Adrenal gland (tissue), 12 donors: ENCODE results near the gene RPL39. TPM values are rescaled to one million over a fixed set of nuclear protein-coding genes. Genes with fewer than 3 reads are reported as not detected.

Experiments
- DNase-seq, 7 donors: peaks; one replicate each; pipeline ENCODE4 v3.0.0-alpha.2; 2019 to 2020
- H3K27ac ChIP-seq, 5 donors: fragments of 200-600 bp; sonication (generic) in 4 of 5; 1 replicate in 3 of 5; 2 replicates in 2 of 5; pipeline versions ENCODE4 v1.5.1 to v1.8.0; 2016 to 2020; ENCODE audit warnings: mild to moderate bottlenecking in 1 of 5
- H3K27me3 ChIP-seq: fragments of 200-600 bp; 2 replicates; pipeline ENCODE4 v1.8.0; 2021
- H3K36me3 ChIP-seq, 2 donors: fragments of 200-600 bp; replicated peaks in 1 of 2; 1 replicate in 1 of 2; 2 replicates in 1 of 2; pipeline versions ENCODE4 v1.5.1 to v1.8.0; 2018 to 2022
- H3K4me1 ChIP-seq, 2 donors: fragments of 200-600 bp; replicated peaks in 1 of 2; 1 replicate in 1 of 2; 2 replicates in 1 of 2; pipeline versions ENCODE4 v1.5.1 to v1.8.0; 2018 to 2021
- H3K4me3 ChIP-seq, 4 donors: fragments of 200-600 bp; sonication (generic) in 3 of 4; one replicate each; pipeline ENCODE4 v1.5.1; 2016 to 2018
- H3K9me3 ChIP-seq, 3 donors: fragments of 200-600 bp; sonication (generic) in 1 of 3; replicated peaks in 1 of 3; 1 replicate in 2 of 3; 2 replicates in 1 of 3; pipeline versions ENCODE4 v1.5.1 to v1.8.0; 2016 to 2021
- POLR2A ChIP-seq, 2 donors: fragments of 450-650 bp; IDR thresholded peaks; one replicate each; pipeline ENCODE4 v1.6.1; 2017; ENCODE audit warnings: antibody characterized with exemption in 2 of 2, mild to moderate bottlenecking in 2 of 2, moderate library complexity in 1 of 2
- WGBS, 4 donors: extraction: QIAGEN DNeasy Blood & Tissue Kit in 2 of 4; methylation state at CpG; one replicate each; pipeline versions ENCODE4 v1.1.5 to v1.1.7; 2013 to 2017; 5-methylcytosine and 5-hydroxymethylcytosine counted together
- intact Hi-C, 2 donors: fragments of 100-400 bp; cut with DNase I; formaldehyde crosslinking; loops; one replicate each; pipeline versions ENCODE4 v1.14.1 to v1.15.0; 2022 to 2023
- polyA plus RNA-seq, 3 donors: library from polyadenylated mRNA; stranded (reverse); fragments of 200-250 nt in 2 of 3; fragments of 350-450 nt in 1 of 3; fragmentation: Illumina TruSeq in 1 of 3; extraction: RNeasy Lipid Tissue Mini Kit (QIAGEN cat#74804) in 1 of 3; gene quantifications; one replicate each; pipeline ENCODE4 v1.2.3, GENCODE V29; 2013 to 2014
- total RNA-seq, 9 donors: library from RNA; depleted of rRNA in 4 of 9; stranded (reverse); fragments of >200 nt in 4 of 9; fragments of 120-200 nt in 1 of 9; fragmentation: NEBNext Ultra II Directional in 1 of 9; extraction: Animal tissue kit (Norgen Biotek cat#: 25700) in 1 of 9; gene quantifications; one replicate each; pipeline versions ENCODE4 v1.1.0 to v1.2.4, GENCODE V29; 2013 to 2023
- TF ChIP-seq, protein P1 (sequence below), 6 experiments: fragments of 450-650 bp in 4 of 6; fragments of 200-600 bp in 2 of 6; sonication (generic) in 1 of 6; IDR thresholded peaks; 1 replicate in 5 of 6; 2 replicates in 1 of 6; pipeline versions ENCODE4 v1.5.1 to v1.8.0; 2016 to 2021; ENCODE audit warnings: antibody characterized with exemption in 6 of 6, mild to moderate bottlenecking in 2 of 6, moderate library complexity in 1 of 6
- donor health status: healthy with polysubstance abuse.
- donor health status: Bipolar disorder and iron deficiency.
- donor health status: DM: yes; HTN: yes; CAD: no.
- donor health status: DM: no; HTN: no; CAD: no.
- donor health status: DM: no; HTN: no; CAD: no.
- donor health status: DM: yes; HTN: yes; CAD: no.

The RPL39 gene
- total and polyA plus RNA-seq, 12 donors, result 797 to 4,409 (median 2,170) TPM

DNA sequence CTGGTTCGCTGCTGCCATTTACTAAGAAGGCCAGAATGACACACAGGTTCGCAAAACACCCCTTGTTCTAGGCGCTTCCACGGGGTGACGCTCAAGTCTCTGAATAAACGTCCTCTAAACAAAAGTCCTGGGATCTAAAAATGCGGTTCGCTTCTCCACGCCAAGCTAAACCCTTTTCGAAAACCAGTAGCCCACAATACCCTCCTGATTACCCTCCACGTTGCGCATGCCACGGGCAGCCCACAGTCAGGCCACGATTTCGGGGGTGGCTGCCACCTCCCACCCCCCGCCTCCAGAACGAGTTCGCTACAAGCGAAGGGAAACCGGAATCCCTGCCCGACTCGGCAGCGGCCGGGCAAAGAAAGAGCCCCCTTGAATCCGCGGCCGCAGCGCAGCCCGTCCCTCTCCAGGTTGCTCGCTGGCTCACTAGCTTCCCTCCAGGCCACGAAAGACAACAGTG, 423 bp downstream of the RPL39 start:
- intact Hi-C loops, result no loop called here
- DNase-seq, result peak; percentile 24 to 57 (median 30)
- WGBS, 4 donors, result 1 to 48% (median 33%) methylated on average over 10 to 31 of the region's 31 CpGs; no CpG with 5 or more reads in 1 of the 4 donors

DNA sequence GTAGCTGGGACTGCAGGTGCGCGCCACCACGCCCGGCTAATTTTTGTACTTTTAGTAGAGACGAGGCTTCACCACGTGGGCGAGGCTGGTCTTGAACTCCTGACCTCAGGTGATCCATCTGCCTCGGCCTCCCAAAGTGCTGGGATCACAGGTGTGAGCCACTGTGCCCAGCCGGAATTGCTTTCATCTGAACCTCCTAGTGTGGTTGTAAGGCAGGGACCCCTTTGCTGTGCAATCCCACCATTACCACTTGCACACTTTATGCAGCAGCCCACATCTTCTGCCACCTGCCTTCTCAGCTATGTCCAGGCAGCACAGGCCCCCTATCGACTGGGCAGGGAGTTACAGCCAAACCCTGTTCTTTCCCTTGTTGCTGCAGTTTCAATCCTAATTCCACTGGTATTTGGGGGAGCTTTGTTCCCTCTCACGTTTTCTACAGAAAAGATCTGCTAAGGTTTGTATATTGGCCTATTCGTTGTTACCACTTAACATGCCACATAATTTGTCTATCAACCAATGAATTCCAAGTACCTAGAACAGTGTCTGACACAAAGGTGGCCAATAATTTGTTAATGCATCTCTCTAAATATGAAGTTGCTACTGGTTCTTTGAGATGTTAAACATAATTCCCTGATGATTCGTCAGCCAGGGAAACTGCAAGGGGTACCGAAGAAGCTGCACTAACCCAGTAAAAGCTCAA, 6.5 kb downstream of the RPL39 start:
- intact Hi-C loops, result no loop called here
- H3K36me3 ChIP-seq, result peaks cover 0 to 23% of the 10 kb centered on the region in 2 donors

More for the DNA sequence above, 423 bp downstream of the RPL39 start:
- Histone ChIP-seq H3K4me1 (peaks cover 4 to 38% of the 10 kb centered on the region in 2 donors), H3K36me3 (peaks cover 0 to 12% of the 10 kb centered on the region in 2 donors), H3K4me3 (peak overlapping the region in 3 of 4 donors; percentile 10 to 77 (median 30)), H3K27me3 (no peaks in the 10 kb centered on the region), H3K9me3 (no peaks in the 10 kb centered on the region), H3K27ac (peak overlapping the region; percentile 84 to 96 (median 91))
- no peak for TF ChIP-seq POLR2A (IDR thresholded peaks at IDR 0.05)
- TF ChIP-seq, protein P1, sequence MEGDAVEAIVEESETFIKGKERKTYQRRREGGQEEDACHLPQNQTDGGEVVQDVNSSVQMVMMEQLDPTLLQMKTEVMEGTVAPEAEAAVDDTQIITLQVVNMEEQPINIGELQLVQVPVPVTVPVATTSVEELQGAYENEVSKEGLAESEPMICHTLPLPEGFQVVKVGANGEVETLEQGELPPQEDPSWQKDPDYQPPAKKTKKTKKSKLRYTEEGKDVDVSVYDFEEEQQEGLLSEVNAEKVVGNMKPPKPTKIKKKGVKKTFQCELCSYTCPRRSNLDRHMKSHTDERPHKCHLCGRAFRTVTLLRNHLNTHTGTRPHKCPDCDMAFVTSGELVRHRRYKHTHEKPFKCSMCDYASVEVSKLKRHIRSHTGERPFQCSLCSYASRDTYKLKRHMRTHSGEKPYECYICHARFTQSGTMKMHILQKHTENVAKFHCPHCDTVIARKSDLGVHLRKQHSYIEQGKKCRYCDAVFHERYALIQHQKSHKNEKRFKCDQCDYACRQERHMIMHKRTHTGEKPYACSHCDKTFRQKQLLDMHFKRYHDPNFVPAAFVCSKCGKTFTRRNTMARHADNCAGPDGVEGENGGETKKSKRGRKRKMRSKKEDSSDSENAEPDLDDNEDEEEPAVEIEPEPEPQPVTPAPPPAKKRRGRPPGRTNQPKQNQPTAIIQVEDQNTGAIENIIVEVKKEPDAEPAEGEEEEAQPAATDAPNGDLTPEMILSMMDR (IDR thresholded peaks at IDR 0.05), result no peak

DNA sequence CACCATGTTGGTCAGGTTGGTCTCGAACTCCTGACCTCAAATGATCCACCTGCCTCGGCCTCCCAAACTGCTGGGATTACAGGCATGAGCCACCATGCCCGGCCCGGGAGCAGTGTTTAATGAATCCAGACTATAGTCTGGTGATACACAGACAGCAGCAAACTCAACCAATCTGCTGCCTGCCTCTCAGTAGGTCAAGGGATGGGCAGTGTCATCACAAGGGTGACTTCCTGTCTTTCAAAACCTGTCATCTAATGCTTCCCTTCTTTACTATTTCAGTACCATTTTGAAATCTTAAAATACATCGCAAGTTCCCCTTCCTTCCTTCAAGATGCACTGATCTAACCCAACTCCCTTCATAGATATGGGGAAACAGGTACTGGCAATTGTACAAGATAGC, 8.4 kb downstream of the RPL39 start:
- Histone ChIP-seq H3K27me3 (no peaks in the 10 kb centered on the region), H3K4me1 (peaks cover 4 to 14% of the 10 kb centered on the region in 2 donors), H3K9me3 (no peaks in the 10 kb centered on the region), H3K27ac (peak overlapping the region in 1 of 5 donors; percentile 10), H3K36me3 (peaks cover 0 to 22% of the 10 kb centered on the region in 2 donors), H3K4me3 (no peak overlapping the region)
- no peak for DNase-seq
- 73 to 85% (median 82%) methylated on average over 1 to 5 of the region's 5 CpGs for WGBS, 4 donors
- TF ChIP-seq, protein P1 (IDR thresholded peaks at IDR 0.05), result no peak
- TF ChIP-seq POLR2A (IDR thresholded peaks at IDR 0.05), result no peak
- intact Hi-C loops, result no loop called here

More for the DNA sequence above, 6.5 kb downstream of the RPL39 start:
- Histone ChIP-seq H3K27ac (no peak overlapping the region), H3K4me3 (no peak overlapping the region), H3K4me1 (peaks cover 4 to 30% of the 10 kb centered on the region in 2 donors), H3K27me3 (no peaks in the 10 kb centered on the region), H3K9me3 (no peaks in the 10 kb centered on the region)
- DNase-seq, result peak in 4 of 7 donors; percentile 22 to 52 (median 33)
- no peak for TF ChIP-seq POLR2A (IDR thresholded peaks at IDR 0.05)
- TF ChIP-seq, protein P1 (IDR thresholded peaks at IDR 0.05), result peak in 5 of 6 experiments; percentile 15 to 42 (median 33)
- WGBS, 4 donors, result 41 to 76% (median 72%) methylated on average over 3 to 14 of the region's 14 CpGs

DNA sequence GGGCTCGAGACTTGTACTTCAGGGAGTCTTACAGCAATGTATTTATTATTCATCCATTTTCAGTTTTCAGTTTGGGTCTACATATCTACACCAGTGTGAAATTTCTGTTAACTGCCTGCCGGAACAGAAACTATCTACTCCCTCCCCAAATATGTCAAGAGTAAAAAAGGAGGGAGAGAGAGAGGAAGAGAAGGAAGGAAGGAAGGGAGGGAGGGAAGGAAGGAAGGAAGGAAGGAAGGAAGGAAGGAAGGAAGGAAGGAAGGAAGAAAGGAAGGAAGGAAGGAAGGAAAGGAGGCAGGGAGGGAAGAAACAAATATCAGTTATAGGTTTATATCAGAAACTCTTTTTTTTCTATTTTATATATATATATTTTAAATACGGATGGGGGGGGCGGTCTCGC, 12.6 kb downstream of the RPL39 start:
- Histone ChIP-seq H3K9me3 (no peaks in the 10 kb centered on the region), H3K27me3 (no peaks in the 10 kb centered on the region), H3K4me1 (no peaks in the 10 kb centered on the region), H3K36me3 (no peaks in the 10 kb centered on the region), H3K27ac (no peak overlapping the region), H3K4me3 (no peak overlapping the region)
- intact Hi-C loops, result no loop called here
- TF ChIP-seq POLR2A (IDR thresholded peaks at IDR 0.05), result no peak
- TF ChIP-seq, protein P1 (IDR thresholded peaks at IDR 0.05), result no peak
- WGBS, 4 donors, result 81 to 92% (median 85%) methylated on average over 5 of the region's 5 CpGs
- no peak for DNase-seq
